WTC11 (cell line): ENCODE results near the gene KHDRBS1. TPM values are rescaled to one million over a fixed set of nuclear protein-coding genes. Genes with fewer than 3 reads are reported as not detected.

Source experiments
- ATAC-seq: fragments of 200-7000 bp; cut with Tn5 transposase; 2 replicates; pipeline ENCODE4 v1.10.0; 2021; ENCODE audit warnings: mild to moderate bottlenecking, moderate library complexity
- CTCF ChIA-PET: fragments of 300-600 bp; sonication (Branson Sonifier 250); formaldehyde crosslinking; loops from one replicate; lab custom pipeline; 2021; ENCODE audit warnings: antibody characterized with exemption; lab: Charles Lee
- POLR2A ChIA-PET: fragments of 350-600 bp; sonication (Branson Sonifier 250); formaldehyde crosslinking; loops from one replicate; lab custom pipeline; 2021; ENCODE audit warnings: antibody characterized with exemption; lab: Charles Lee
- DNase-seq: peaks from one replicate; pipeline ENCODE4 v3.0.0; 2021; ENCODE audit warnings: low spot score
- H3K27ac Mint-ChIP-seq: 2 replicates; pipeline ENCODE4 v1.8.0; 2021; ENCODE audit warnings: mixed read lengths
- H3K27me3 Mint-ChIP-seq: 2 replicates; pipeline ENCODE4 v1.8.0; 2021; ENCODE audit warnings: low read depth, mild to moderate bottlenecking, moderate library complexity, mixed read lengths
- H3K36me3 Mint-ChIP-seq: 2 replicates; pipeline ENCODE4 v1.8.0; 2021; ENCODE audit warnings: mixed read lengths
- H3K4me1 Mint-ChIP-seq: 2 replicates; pipeline ENCODE4 v1.8.0; 2022; ENCODE audit warnings: mixed read lengths
- H3K4me3 Mint-ChIP-seq: 2 replicates; pipeline ENCODE4 v1.8.0; 2021; ENCODE audit warnings: mild to moderate bottlenecking, moderate library complexity, mixed read lengths
- H3K9me3 Mint-ChIP-seq: 2 replicates; pipeline ENCODE4 v1.8.0; 2021; ENCODE audit warnings: mixed read lengths
- ARID4B ChIP-seq: sonication (generic); formaldehyde crosslinking; IDR thresholded peaks from 2 replicates; pipeline ENCODE4 v1.8.0; 2023; ENCODE audit warnings: missing genetic modification reagents, mild to moderate bottlenecking, borderline replicate concordance
- CBFB ChIP-seq: sonication (generic); formaldehyde crosslinking; IDR thresholded peaks from 2 replicates; pipeline ENCODE4 v1.8.1; 2022; ENCODE audit warnings: mild to moderate bottlenecking, low read depth, missing genetic modification reagents
- CREB1 ChIP-seq: sonication (generic); formaldehyde crosslinking; IDR thresholded peaks from 2 replicates; pipeline ENCODE4 v1.8.0; 2023; ENCODE audit warnings: mild to moderate bottlenecking, missing genetic modification reagents
- CREM ChIP-seq: sonication (generic); formaldehyde crosslinking; IDR thresholded peaks from 2 replicates; pipeline ENCODE4 v1.8.1; 2022; ENCODE audit warnings: mild to moderate bottlenecking, missing genetic modification reagents, moderate library complexity
- E2F1 ChIP-seq: sonication (generic); formaldehyde crosslinking; IDR thresholded peaks from 2 replicates; pipeline ENCODE4 v1.8.0; 2022; ENCODE audit warnings: mild to moderate bottlenecking, missing genetic modification reagents
- E2F5 ChIP-seq: sonication (generic); formaldehyde crosslinking; IDR thresholded peaks from 2 replicates; pipeline ENCODE4 v1.8.1; 2022; ENCODE audit warnings: mild to moderate bottlenecking, moderate library complexity, missing genetic modification reagents
- EMX1 ChIP-seq: fragments of 250-450 bp; sonication (Bioruptor Pico); IDR thresholded peaks from 2 replicates; pipeline ENCODE4 v1.8.0; 2021; ENCODE audit warnings: mild to moderate bottlenecking
- FOXP1 ChIP-seq: sonication (generic); formaldehyde crosslinking; IDR thresholded peaks from 2 replicates; pipeline ENCODE4 v1.8.0; 2022; ENCODE audit warnings: missing genetic modification reagents, mild to moderate bottlenecking, moderate library complexity, borderline replicate concordance
- FOXP4 ChIP-seq: sonication (generic); formaldehyde crosslinking; IDR thresholded peaks from 2 replicates; pipeline ENCODE4 v1.8.0; 2022; ENCODE audit warnings: mild to moderate bottlenecking, missing genetic modification reagents
- HMGA2 ChIP-seq: fragments of 250-450 bp; sonication (Bioruptor Pico); IDR thresholded peaks from 2 replicates; pipeline ENCODE4 v1.4.0; 2021; ENCODE audit warnings: mild to moderate bottlenecking, moderate library complexity
- IRF2 ChIP-seq: sonication (generic); formaldehyde crosslinking; IDR thresholded peaks from 2 replicates; pipeline ENCODE4 v1.8.0; 2022; ENCODE audit warnings: low read depth, missing genetic modification reagents, borderline replicate concordance
- KAT7 ChIP-seq: sonication (generic); formaldehyde crosslinking; IDR thresholded peaks from 2 replicates; pipeline ENCODE4 v1.8.1; 2023; ENCODE audit warnings: missing genetic modification reagents, mild to moderate bottlenecking, borderline replicate concordance
- MLX ChIP-seq: sonication (generic); formaldehyde crosslinking; IDR thresholded peaks from 2 replicates; pipeline ENCODE4 v1.8.1; 2023; ENCODE audit warnings: mild to moderate bottlenecking, missing genetic modification reagents, moderate library complexity
- PRRX2 ChIP-seq: fragments of 250-450 bp; sonication (Bioruptor Pico); IDR thresholded peaks from 2 replicates; pipeline ENCODE4 v1.8.0; 2021; ENCODE audit warnings: mild to moderate bottlenecking
- RELA ChIP-seq: sonication (generic); formaldehyde crosslinking; IDR thresholded peaks from 2 replicates; pipeline ENCODE4 v1.8.1; 2022; ENCODE audit warnings: missing genetic modification reagents, mild to moderate bottlenecking, borderline replicate concordance
- SP1 ChIP-seq: sonication (generic); formaldehyde crosslinking; conservative IDR thresholded peaks from 2 replicates; pipeline ENCODE4 v1.8.1; 2022; ENCODE audit warnings: missing genetic modification reagents
- STAT6 ChIP-seq: sonication (generic); formaldehyde crosslinking; conservative IDR thresholded peaks from 2 replicates; pipeline ENCODE4 v1.8.1; 2023; ENCODE audit warnings: mild to moderate bottlenecking, low read depth, missing genetic modification reagents, moderate library complexity
- TP53 ChIP-seq: sonication (generic); formaldehyde crosslinking; IDR thresholded peaks from 2 replicates; pipeline ENCODE4 v1.8.1; 2023; ENCODE audit warnings: mild to moderate bottlenecking, missing genetic modification reagents
- ZNF219 ChIP-seq: sonication (generic); formaldehyde crosslinking; IDR thresholded peaks from 2 replicates; pipeline ENCODE4 v1.8.0; 2023; ENCODE audit warnings: missing genetic modification reagents, mild to moderate bottlenecking, borderline replicate concordance
- ZNF263 ChIP-seq: sonication (generic); formaldehyde crosslinking; IDR thresholded peaks from 2 replicates; pipeline ENCODE4 v1.8.1; 2022; ENCODE audit warnings: low read depth, mild to moderate bottlenecking, moderate library complexity, missing genetic modification reagents
- ZNF281 ChIP-seq: sonication (generic); formaldehyde crosslinking; IDR thresholded peaks from 2 replicates; pipeline ENCODE4 v1.8.0; 2023; ENCODE audit warnings: mild to moderate bottlenecking, missing genetic modification reagents
- ZNF671 ChIP-seq: fragments of 250-450 bp; sonication (Bioruptor Pico); IDR thresholded peaks from 2 replicates; pipeline ENCODE4 v1.8.0; 2021; ENCODE audit warnings: mild to moderate bottlenecking
- total RNA-seq: library from RNA; stranded (reverse); gene quantifications from 3 replicates; pipeline ENCODE4 v1.2.3, GENCODE V29; 2021

KHDRBS1 gene
- total RNA-seq, 1 experiment from 2014 or later: 264 TPM

- H3K4me3 Mint-ChIP-seq: peak within 1 kb of the TSS; percentile 77
- peak; percentile 95 for DNase-seq
- peak; percentile 72 for ATAC-seq
- peaks cover 22% of the 10 kb centered on the region for H3K4me1 Mint-ChIP-seq
- H3K27ac Mint-ChIP-seq: peak within 1 kb of the TSS; percentile 96
- no peaks in the 10 kb centered on the region; the same call in 1 of the 2 replicates for H3K27me3 Mint-ChIP-seq
- ChIA-PET CTCF (interaction anchor here (0.6 to 3.0 kb wide), 50 partner anchors 10 to 1108 kb away, joined by 3 to 76 read pairs (median 5); partner anchors contain the start of genes CCDC28B, IQCC, KHDRBS1 and KPNA6), POLR2A (interaction anchor here (0.6 to 2.5 kb wide), 21 partner anchors 10 to 1422 kb away, joined by 3 to 34 read pairs (median 5); partner anchors contain the start of genes CCDC28B, KPNA6, MARCKSL1 and PTP4A2)
- no peaks in the 10 kb centered on the region for H3K9me3 Mint-ChIP-seq
- H3K36me3 Mint-ChIP-seq: peaks cover 11% of the 10 kb centered on the region
- TF ChIP-seq EMX1: no peak
- TF ChIP-seq KAT7 (CRISPR knock-in tag): peak; percentile 62; the same call in 1 of the 2 replicates
- TF ChIP-seq RELA (CRISPR knock-in tag): no peak
- TF ChIP-seq ZNF281 (CRISPR knock-in tag): peak; percentile 97
- no peak for TF ChIP-seq ZNF219 (CRISPR knock-in tag)
- TF ChIP-seq FOXP1 (CRISPR knock-in tag): peak; percentile 87; the same call in 1 of the 2 replicates
- no peak for TF ChIP-seq TP53 (CRISPR knock-in tag)
- no peak for TF ChIP-seq HMGA2 (CRISPR knock-in tag)
- peak; percentile 81; the same call in 1 of the 2 replicates for TF ChIP-seq ARID4B (CRISPR knock-in tag)
- TF ChIP-seq CBFB: no peak
- TF ChIP-seq SP1 (CRISPR knock-in tag): peak; percentile 89
- TF ChIP-seq E2F5: peak; percentile 98
- no peak for TF ChIP-seq STAT6 (CRISPR knock-in tag)
- peak; percentile 78; the same call in 1 of the 2 replicates for TF ChIP-seq CREM (CRISPR knock-in tag)
- peak; percentile 84 for TF ChIP-seq FOXP4 (CRISPR knock-in tag)
- no peak for TF ChIP-seq PRRX2 (CRISPR knock-in tag)
- TF ChIP-seq ZNF263 (CRISPR knock-in tag): 0 out of 2 replicates have a peak, but pooled peaks have one; percentile 33
- peak; percentile 60; the same call in 1 of the 2 replicates for TF ChIP-seq MLX (CRISPR knock-in tag)
- TF ChIP-seq ZNF671: no peak
- TF ChIP-seq CREB1 (CRISPR knock-in tag): 0 out of 2 replicates have a peak, but pooled peaks have one; percentile 35
- TF ChIP-seq E2F1 (CRISPR knock-in tag): no peak
- no peak for TF ChIP-seq IRF2
Observed at GRCh38 chr1:32072622-32073298, 59.1 kb downstream of the KHDRBS1 start, which contains the start of gene TMEM39B. Gene TMEM39B (plus strand): TSS chr1:32072939. CDS start chr1:32073048, 109 bp downstream.
